Neuron (in vitro differentiated cells): ENCODE data around the gene ZNF646.
A peak's percentile ranks its signal among the peaks of the same experiment; 100 is the strongest.

Experiments used
- H2AFZ ChIP-seq: one replicate; pipeline ENCODE4 v1.6.1; 2013; ENCODE audit warnings: low read depth, mild to moderate bottlenecking, inconsistent platforms, low read length, moderate library complexity
- H3K27me3 ChIP-seq: one replicate; pipeline ENCODE4 v1.6.1; 2013; ENCODE audit warnings: low read length; ENCODE audit not compliant: insufficient read depth
- H3K36me3 ChIP-seq: one replicate; pipeline ENCODE4 v1.6.1; 2013; ENCODE audit warnings: low read length; ENCODE audit not compliant: insufficient read depth
- H3K4me1 ChIP-seq: one replicate; pipeline ENCODE4 v1.6.1; 2013; ENCODE audit warnings: low read length; ENCODE audit not compliant: insufficient read depth
- H3K4me3 ChIP-seq: 2 replicates; pipeline ENCODE4 v1.5.1; 2013; ENCODE audit warnings: mild to moderate bottlenecking, low read length, moderate library complexity
- H3K9me3 ChIP-seq: one replicate; pipeline ENCODE4 v1.6.1; 2013; ENCODE audit warnings: low read length

Gene ZNF646

DNA sequence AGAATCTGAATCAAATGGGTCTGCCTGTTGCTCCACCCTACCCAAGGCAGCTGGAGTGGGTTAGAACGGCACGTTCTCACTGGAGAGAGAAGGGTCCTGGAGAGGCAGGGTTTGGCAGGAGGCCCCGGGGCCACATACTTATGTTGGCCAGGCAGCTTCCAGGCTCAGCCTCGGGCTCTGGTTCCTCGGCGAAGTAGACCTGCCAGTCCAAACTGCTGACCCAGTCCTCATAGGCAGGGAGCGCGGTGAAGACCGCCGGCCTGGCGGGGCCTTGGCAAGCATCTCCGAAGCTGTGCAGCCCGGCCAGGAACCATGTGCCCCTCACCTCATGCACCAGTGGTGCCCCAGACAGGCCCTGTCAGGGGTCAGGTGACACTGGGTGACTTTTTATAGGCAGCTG, 9.8 kb downstream of the ZNF646 start:
- peaks cover 48% of the 10 kb centered on the region for H3K36me3 ChIP-seq
- no peaks in the 10 kb centered on the region for H3K4me1 ChIP-seq
- no peaks in the 10 kb centered on the region for H3K9me3 ChIP-seq

DNA sequence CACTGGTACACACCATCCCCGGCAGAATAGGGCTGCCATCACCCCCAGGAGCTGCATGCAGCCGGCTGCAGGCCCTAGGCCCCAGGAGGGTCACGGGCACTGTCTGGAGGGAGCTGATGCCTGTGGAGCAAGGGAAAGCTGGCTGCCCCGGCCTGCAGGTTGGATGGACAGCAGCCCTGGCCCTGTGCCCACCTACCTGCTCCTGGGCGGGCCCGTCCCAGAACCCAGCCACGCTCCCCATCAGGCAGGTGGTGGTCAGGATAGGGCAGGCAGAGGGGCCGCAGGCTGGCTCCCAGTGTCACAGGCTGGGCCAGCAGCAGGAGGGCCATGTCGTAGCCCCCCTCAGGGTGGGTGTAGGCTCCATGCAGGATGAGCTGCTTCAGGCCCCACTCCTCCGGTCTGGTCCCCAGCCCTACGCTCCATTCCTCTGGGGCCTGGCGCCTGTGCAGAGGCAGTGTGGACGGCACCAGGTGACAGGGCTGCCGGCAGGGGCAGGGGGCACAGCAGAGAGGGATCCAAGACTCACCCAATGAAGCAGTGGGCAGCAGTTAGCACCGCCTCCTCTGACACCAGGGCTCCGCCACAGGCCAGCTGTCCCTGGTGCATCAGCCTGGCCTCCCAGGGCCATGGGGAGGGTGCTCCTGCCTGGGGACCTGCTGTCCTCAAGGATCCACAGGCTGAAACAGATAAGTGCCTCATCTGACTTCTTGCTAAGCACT, 10.5 kb downstream of the ZNF646 start:
- no peak overlapping the region for H2AFZ ChIP-seq
- no peak overlapping the region for H3K4me3 ChIP-seq
- no peaks in the 10 kb centered on the region for H3K9me3 ChIP-seq
- no peaks in the 10 kb centered on the region for H3K4me1 ChIP-seq
- peaks cover 40% of the 10 kb centered on the region for H3K36me3 ChIP-seq
- no peaks in the 10 kb centered on the region for H3K27me3 ChIP-seq

More for the DNA sequence above, 9.8 kb downstream of the ZNF646 start:
- Histone ChIP-seq H2AFZ (no peak overlapping the region), H3K27me3 (no peaks in the 10 kb centered on the region), H3K4me3 (no peak overlapping the region)

- Histone ChIP-seq H3K9me3 (no peaks in the 10 kb centered on the region), H3K4me3 (no peak overlapping the region), H3K36me3 (peaks cover 36% of the 10 kb centered on the region), H3K27me3 (no peaks in the 10 kb centered on the region), H2AFZ (no peak overlapping the region), H3K4me1 (no peaks in the 10 kb centered on the region)
Observed at GRCh38 chr16:31085411-31085810, 11.2 kb downstream of the ZNF646 start.

DNA sequence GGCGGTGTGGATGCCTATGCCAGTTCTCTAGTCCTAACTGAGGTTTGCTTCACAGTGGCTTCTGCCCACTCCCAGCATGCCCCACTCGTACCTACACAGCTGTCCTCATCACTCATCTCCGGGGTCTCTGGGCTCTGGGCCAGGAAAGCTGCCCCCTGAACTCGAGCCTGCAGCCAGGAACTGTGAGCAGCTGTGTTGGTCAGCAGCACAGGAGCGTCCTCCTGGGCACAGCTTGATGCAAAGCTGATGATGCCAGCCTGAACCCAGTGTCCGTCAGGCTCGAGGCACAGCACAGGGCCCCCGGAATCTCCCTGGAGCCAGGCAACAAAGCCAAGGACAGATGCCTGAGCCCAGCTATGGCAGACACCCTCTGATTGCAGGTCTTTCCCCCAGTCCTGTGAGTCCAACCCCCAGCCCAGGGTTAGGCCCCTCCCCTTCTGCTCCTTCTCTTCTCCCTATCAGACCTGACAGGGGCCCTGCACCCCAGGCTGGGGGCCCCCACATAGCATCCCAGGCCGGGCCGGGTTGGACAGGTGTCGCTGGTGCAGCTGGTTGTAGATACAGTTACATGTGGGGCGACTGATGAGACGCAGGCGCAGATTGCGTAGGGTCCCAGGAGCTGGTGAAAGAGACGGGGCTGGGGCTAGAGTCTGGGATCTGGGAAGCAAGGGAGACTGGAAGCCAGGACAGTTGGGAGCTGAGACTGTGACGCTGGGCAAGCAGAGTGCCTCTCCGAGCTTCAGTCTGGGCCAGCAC, 11.8 kb downstream of the ZNF646 start:
- no peak overlapping the region for H3K4me3 ChIP-seq
- no peaks in the 10 kb centered on the region for H3K9me3 ChIP-seq
- H2AFZ ChIP-seq: no peak overlapping the region
- no peaks in the 10 kb centered on the region for H3K27me3 ChIP-seq
- H3K4me1 ChIP-seq: no peaks in the 10 kb centered on the region
- H3K36me3 ChIP-seq: peaks cover 35% of the 10 kb centered on the region

GRCh38 chr16:31086629-31086906, 12.3 kb downstream of the ZNF646 start:
- Histone ChIP-seq H3K4me1 (no peaks in the 10 kb centered on the region), H3K36me3 (peaks cover 34% of the 10 kb centered on the region), H3K4me3 (no peak overlapping the region), H2AFZ (no peak overlapping the region), H3K27me3 (no peaks in the 10 kb centered on the region), H3K9me3 (no peaks in the 10 kb centered on the region)

- peaks cover 25% of the 10 kb centered on the region for H3K36me3 ChIP-seq
- no peaks in the 10 kb centered on the region for H3K4me1 ChIP-seq
- H3K4me3 ChIP-seq: no peak overlapping the region
- H2AFZ ChIP-seq: no peak overlapping the region
- no peaks in the 10 kb centered on the region for H3K27me3 ChIP-seq
- H3K9me3 ChIP-seq: no peaks in the 10 kb centered on the region
Observed at GRCh38 chr16:31087481-31087880, 13.3 kb downstream of the ZNF646 start.

DNA sequence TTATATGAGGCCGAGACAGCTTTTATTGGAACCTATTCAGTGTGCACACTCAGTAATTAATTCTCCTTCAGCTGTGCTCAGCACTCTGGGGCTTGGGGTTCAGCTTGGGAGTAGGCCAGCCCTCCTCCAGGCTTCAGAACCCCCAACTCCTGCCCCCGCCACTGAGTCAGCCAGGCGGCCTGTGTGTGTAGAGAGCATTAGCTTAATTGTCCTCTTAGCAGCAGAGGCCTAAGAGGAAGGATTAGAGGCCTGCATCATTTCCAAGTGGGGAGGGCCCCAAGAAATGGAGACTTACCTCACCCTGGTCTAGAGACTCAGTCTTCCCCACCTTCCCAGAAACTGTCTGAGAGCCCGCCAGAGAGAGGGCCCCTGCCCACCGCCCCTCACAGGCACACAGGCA, 13.7 kb downstream of the ZNF646 start:
- Histone ChIP-seq H3K36me3 (peaks cover 20% of the 10 kb centered on the region), H3K4me3 (no peak overlapping the region), H2AFZ (no peak overlapping the region), H3K9me3 (no peaks in the 10 kb centered on the region), H3K4me1 (peaks cover 2% of the 10 kb centered on the region), H3K27me3 (no peaks in the 10 kb centered on the region)

DNA sequence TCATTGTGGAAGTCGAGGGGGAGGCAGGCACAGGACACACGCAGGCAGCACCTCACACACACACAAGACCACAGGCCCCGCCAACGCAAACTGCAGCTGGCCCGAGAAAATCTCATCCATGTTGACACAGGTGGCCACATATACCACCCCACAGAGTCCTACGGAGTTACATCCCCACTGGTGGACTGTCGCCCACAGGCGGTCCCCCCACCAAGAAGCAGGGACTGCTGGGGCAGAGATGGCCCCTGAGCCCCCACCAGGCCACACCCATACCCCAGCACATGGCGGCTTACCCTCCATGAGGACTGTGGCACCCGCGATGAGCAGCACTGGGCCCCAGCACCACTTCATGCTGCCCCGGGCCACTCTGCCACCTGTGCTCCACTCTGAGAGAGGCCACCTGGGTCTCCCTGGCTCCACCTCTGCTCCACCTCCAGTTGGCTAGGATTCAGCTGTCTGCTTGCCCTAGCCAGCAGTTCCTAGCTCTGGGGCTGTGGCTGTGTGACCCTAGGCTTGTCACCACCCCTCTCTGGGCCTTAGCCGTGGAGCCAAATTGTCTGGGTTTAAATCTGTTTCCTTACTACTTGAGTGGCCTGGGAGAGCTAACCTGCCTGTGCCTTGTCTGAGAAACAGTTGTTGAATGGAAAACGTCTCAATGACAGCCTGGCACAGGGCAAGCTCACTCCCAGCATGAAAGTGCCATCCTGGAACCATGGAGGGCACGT, 14.4 kb downstream of the ZNF646 start, which contains the start of gene PRSS53:
PRSS53 (minus strand) TSS at position 485 of the 725 bp plus-strand sequence; CDS start at position 351, 134 bp downstream.
- Histone ChIP-seq H3K9me3 (no peaks in the 10 kb centered on the region), H3K4me3 (no peak within 1 kb of the TSS), H3K4me1 (peaks cover 6% of the 10 kb centered on the region), H2AFZ (no peak within 1 kb of the TSS), H3K36me3 (peaks cover 14% of the 10 kb centered on the region), H3K27me3 (no peaks in the 10 kb centered on the region)

DNA sequence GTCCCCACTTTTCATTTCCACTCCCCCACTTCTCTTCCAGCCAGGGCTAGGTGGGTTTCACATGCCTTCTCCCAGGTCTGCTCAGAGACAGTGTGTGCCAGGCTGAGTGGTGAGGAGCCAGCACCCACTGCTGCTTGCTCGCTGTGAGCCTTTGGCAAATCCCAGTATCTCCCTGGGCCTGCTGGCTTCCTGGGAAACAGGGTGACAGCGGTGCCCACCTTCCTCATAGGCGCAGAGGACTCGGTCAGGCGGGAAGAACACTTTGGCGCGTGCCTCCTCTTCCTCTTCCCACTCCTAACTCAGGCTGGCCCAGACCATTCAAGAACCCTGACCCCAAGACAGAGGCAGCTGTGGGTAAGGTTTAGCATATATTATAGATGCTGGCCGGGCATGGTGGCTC, 15.0 kb downstream of the ZNF646 start:
- Histone ChIP-seq H2AFZ (no peak overlapping the region), H3K27me3 (no peaks in the 10 kb centered on the region), H3K4me1 (peaks cover 6% of the 10 kb centered on the region), H3K36me3 (peaks cover 14% of the 10 kb centered on the region), H3K9me3 (no peaks in the 10 kb centered on the region), H3K4me3 (no peak overlapping the region)

GRCh38 chr16:31090540-31090939, 16.3 kb downstream of the ZNF646 start:
- H3K4me3 ChIP-seq: no peak overlapping the region
- peaks cover 14% of the 10 kb centered on the region for H3K36me3 ChIP-seq
- peaks cover 6% of the 10 kb centered on the region for H3K4me1 ChIP-seq
- H2AFZ ChIP-seq: no peak overlapping the region
- H3K9me3 ChIP-seq: no peaks in the 10 kb centered on the region
- no peaks in the 10 kb centered on the region for H3K27me3 ChIP-seq

DNA sequence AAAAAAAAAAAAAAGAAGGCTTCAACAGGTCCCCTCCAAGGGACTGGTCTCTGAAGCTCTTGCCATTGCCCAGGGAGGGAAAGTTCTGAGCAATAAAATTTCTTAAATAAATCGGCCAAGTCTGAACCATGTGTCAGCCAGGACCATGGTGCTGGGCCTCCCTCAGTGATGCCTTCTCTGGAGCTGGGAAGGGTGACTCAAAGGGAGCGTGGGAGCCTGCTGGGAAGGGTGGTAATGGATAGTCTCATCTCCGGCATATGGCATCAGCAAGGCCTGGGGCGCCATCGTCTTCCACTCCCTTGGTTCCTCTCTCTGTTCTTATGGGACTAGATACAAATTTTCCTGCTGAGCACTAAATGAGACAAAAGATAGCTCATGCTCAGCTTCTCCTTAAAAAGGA, 18.1 kb downstream of the ZNF646 start:
- no peak overlapping the region for H3K4me3 ChIP-seq
- H3K9me3 ChIP-seq: no peaks in the 10 kb centered on the region
- no peak overlapping the region for H2AFZ ChIP-seq
- peaks cover 14% of the 10 kb centered on the region for H3K36me3 ChIP-seq
- no peaks in the 10 kb centered on the region for H3K27me3 ChIP-seq
- H3K4me1 ChIP-seq: peaks cover 6% of the 10 kb centered on the region

DNA sequence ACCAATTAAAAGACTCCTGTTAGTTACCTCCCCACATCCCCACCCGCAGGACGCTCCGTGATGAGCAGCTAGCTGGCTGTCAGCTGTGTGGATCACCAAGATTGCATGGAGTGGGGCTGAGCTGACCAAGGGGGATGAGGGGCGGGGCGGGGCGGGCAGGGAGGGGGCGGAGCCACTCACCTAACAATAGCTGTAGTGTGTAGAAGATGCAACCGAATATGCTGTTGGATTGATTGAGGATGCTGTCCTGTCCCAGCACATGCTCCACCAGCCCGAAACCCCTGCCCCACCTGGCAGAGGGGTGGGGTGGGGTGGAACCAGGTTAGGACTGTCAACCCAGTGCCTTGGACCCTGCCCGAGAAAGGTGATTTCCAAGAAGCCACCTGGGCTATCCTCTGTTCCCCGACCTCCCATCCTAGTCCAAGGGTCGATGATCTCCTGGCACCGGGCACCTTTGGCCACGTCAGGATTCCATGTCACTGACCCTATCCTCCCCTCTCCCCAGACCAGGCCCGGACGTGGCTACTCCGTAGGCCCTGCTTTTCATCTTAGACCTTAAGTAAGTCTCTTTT, 19.0 kb downstream of the ZNF646 start:
- H2AFZ ChIP-seq: no peak overlapping the region
- H3K4me1 ChIP-seq: peaks cover 6% of the 10 kb centered on the region
- no peaks in the 10 kb centered on the region for H3K9me3 ChIP-seq
- peaks cover 12% of the 10 kb centered on the region for H3K36me3 ChIP-seq
- peak overlapping the region; percentile 90 for H3K4me3 ChIP-seq
- H3K27me3 ChIP-seq: no peaks in the 10 kb centered on the region

DNA sequence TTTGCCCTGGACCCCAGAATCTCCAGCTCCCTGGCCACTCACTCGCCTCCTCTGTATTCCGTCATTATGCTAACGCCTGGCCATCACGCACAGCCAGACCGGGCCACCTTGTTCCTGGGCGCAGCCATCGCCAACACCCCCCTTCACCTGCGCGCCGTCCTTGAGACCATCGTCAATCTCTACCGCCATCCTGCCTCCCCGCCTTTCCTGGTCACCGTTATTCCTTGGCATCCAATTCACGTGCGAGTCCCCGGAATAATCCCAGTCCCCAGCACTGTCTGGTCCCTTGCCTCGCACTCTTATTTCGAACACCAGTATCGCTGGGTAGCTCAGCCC, 19.8 kb downstream of the ZNF646 start:
- Histone ChIP-seq H3K9me3 (no peaks in the 10 kb centered on the region), H3K27me3 (no peaks in the 10 kb centered on the region), H3K36me3 (peaks cover 12% of the 10 kb centered on the region), H3K4me3 (peak overlapping the region; percentile 90), H2AFZ (peak overlapping the region; percentile 87), H3K4me1 (peaks cover 6% of the 10 kb centered on the region)
